HG03097 (cell line): ENCODE data around the gene LIN7B.

ENCODE experiments used
- ATAC-seq: cut with Tn5 transposase; IDR thresholded peaks from one replicate; pipeline ENCODE4 v1.9.1; 2021; ENCODE audit not compliant: unreplicated experiment, low FRiP score

The LIN7B gene

GRCh38 chr19:49160450-49161189, 46.5 kb downstream of the LIN7B start:
- ATAC-seq: no peak

- no peak for ATAC-seq
Measured at GRCh38 chr19:49161987-49162386, 47.8 kb downstream of the LIN7B start.

- ATAC-seq: no peak
Measured at GRCh38 chr19:49165111-49165750, 51.1 kb downstream of the LIN7B start.

- no peak for ATAC-seq
Measured at GRCh38 chr19:49165865-49166301, 51.7 kb downstream of the LIN7B start.

- no peak for ATAC-seq
Measured at GRCh38 chr19:49167857-49168409, 53.8 kb downstream of the LIN7B start.
